Kidney epithelial cell (primary cell): Measurements from ENCODE around the gene ARMC5. TPM values are rescaled to one million over a fixed set of nuclear protein-coding genes. Genes with fewer than 3 reads are reported as not detected.

Experiments
- DNase-seq: peaks from one replicate; pipeline ENCODE4 v3.0.0-alpha.2; 2010; ENCODE audit warnings: low read depth
- H3K27me3 ChIP-seq: 2 replicates; pipeline ENCODE4 v1.6.0; 2011; ENCODE audit warnings: low read length; ENCODE audit not compliant: control insufficient read depth, insufficient read depth
- H3K36me3 ChIP-seq: 2 replicates; pipeline ENCODE4 v1.5.1; 2011; ENCODE audit warnings: low read length; ENCODE audit not compliant: control insufficient read depth, insufficient read depth
- H3K4me3 ChIP-seq: 2 replicates; pipeline ENCODE4 v1.5.1; 2011; ENCODE audit warnings: low read depth, mild to moderate bottlenecking, control low read depth, low read length
- CTCF ChIP-seq: IDR thresholded peaks from 2 replicates; pipeline ENCODE4 v1.5.1; 2011; ENCODE audit warnings: mild to moderate bottlenecking, moderate library complexity, low read length, control low read depth, inconsistent platforms; ENCODE audit not compliant: insufficient read depth, poor library complexity, severe bottlenecking
- total RNA-seq: library from RNA; depleted of rRNA; stranded (reverse); fragments of >200 nt; gene quantifications from 2 replicates; pipeline ENCODE4 v1.2.3, GENCODE V29; 2015

The ARMC5 gene
- total RNA-seq, 1 donor from 2014 or later = 18.7 TPM

- no peaks in the 10 kb centered on the region for H3K36me3 ChIP-seq
Observed at GRCh38 chr16:31513884-31514283, 54.6 kb downstream of the ARMC5 start.

More at GRCh38 chr16:31513884-31514283, 54.6 kb downstream of the ARMC5 start:
- Histone ChIP-seq H3K27me3 (no peaks in the 10 kb centered on the region), H3K4me3 (no peak overlapping the region)
- TF ChIP-seq CTCF = no peak
- DNase-seq = no peak

Other genes starting within 250 kb of the ARMC5 start
- gene TRIM72, start 245.4 kb upstream of the ARMC5 start, total RNA-seq = not detected in 2 replicates
- not detected in 2 replicates for gene PYDC1, start 242.4 kb upstream of the ARMC5 start, total RNA-seq
- 0.21 and 0.82 TPM in 2 replicates for gene ITGAM, start 199.5 kb upstream of the ARMC5 start, total RNA-seq
- 0.04 and 0.14 TPM in 2 replicates for gene ITGAX, start 104.3 kb upstream of the ARMC5 start, total RNA-seq
- gene ITGAD, start 66.2 kb upstream of the ARMC5 start, total RNA-seq = not detected in 2 replicates
- gene COX6A2, start 31.1 kb upstream of the ARMC5 start, total RNA-seq = not detected in 2 replicates
- gene ZNF843, start 16.7 kb upstream of the ARMC5 start, total RNA-seq = 0.89 and 3.2 TPM in 2 replicates
- gene TGFB1I1, start 12.7 kb downstream of the ARMC5 start, total RNA-seq = 116 and 138 TPM in 2 replicates
- 0.04 and 0.21 TPM in 2 replicates for gene SLC5A2, start 23.6 kb downstream of the ARMC5 start, total RNA-seq
- 54.0 and 64.1 TPM in 2 replicates for gene RUSF1, start 48.9 kb downstream of the ARMC5 start, total RNA-seq
- gene AHSP, start 68.4 kb downstream of the ARMC5 start, total RNA-seq = not detected in 2 replicates